ENCODE data around the gene MTREX.

MTREX gene

DNA sequence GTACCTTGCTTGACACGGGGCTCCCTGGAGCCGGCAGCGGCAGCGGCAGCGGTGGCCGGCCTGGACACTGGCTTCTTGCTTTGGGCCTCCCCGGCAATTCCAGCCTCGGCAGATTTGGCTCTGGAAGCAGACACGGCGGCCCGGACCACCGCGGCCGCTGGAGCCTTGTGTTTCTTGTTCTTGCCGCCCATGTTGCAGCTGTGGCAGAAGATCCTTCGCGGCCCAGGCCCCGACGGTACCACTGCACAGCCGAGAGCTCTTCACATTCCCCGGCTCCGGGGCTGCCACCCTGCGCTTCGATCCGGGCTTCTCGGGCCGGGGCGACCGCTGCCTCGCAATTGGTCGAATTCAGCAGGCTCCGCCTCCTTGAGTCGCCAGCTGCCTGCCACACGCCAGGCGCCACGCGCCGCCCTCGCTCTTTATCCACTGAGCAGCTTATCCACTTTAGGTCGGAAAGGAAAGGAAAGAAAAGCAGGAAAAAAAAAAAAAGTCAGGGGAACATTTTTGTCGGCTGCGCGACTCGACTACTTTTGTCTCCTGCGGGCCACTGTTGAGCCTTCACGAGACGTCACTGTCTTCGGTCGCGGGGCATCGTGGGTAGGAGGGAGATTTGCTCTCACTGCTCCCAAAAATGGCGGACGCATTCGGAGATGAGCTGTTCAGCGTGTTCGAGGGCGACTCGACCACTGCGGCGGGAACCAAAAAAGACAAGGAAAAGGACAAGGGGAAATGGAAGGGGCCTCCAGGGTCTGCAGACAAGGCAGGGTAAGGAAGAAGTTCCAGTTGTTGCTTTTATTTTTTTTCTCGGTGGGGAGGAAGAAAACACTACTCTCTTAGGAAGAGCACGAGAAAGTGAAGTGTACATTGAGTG, at the start of gene MTREX, which contains the start of gene DHX29 (continued):
- TF ChIP-seq, protein P1, sequence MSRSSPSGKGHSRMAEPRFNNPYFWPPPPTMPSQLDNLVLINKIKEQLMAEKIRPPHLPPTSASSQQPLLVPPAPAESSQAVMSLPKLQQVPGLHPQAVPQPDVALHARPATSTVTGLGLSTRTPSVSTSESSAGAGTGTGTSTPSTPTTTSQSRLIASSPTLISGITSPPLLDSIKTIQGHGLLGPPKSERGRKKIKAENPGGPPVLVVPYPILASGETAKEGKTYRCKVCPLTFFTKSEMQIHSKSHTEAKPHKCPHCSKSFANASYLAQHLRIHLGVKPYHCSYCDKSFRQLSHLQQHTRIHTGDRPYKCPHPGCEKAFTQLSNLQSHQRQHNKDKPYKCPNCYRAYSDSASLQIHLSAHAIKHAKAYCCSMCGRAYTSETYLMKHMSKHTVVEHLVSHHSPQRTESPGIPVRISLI (tag by site-specific recombination; IDR thresholded peaks at IDR 0.05): peak; percentile 99
- TF ChIP-seq ZNF621 (tag by site-specific recombination; IDR thresholded peaks at IDR 0.05) (no peak), ZNF571 (tag by site-specific recombination; IDR thresholded peaks at IDR 0.05) (no peak), ZNF292 (tag by site-specific recombination; IDR thresholded peaks at IDR 0.05; ENCODE audit: borderline replicate concordance, low read depth) (no peak), ZNF266 (tag by site-specific recombination; IDR thresholded peaks at IDR 0.05; ENCODE audit: low read depth) (no peak), ZBTB11 (tag by site-specific recombination; conservative IDR thresholded peaks at IDR 0.05; ENCODE audit: low read depth) (peak; percentile 42; the same call in 1 of the 2 replicates), ZNF558 (tag by site-specific recombination; IDR thresholded peaks at IDR 0.05) (0 out of 2 replicates have a peak, but pooled peaks have one; percentile 67), ZNF121 (tag by site-specific recombination; IDR thresholded peaks at IDR 0.05) (no peak), ZBTB44 (tag by site-specific recombination; IDR thresholded peaks at IDR 0.05) (no peak), PRDM1 (tag by site-specific recombination; IDR thresholded peaks at IDR 0.05) (peak; percentile 96), ZSCAN16 (tag by site-specific recombination; IDR thresholded peaks at IDR 0.05) (no peak), ZNF837 (tag by site-specific recombination; IDR thresholded peaks at IDR 0.05) (no peak), ZEB2 (tag by site-specific recombination; IDR thresholded peaks at IDR 0.05) (peak; percentile 88), ZNF510 (tag by site-specific recombination; IDR thresholded peaks at IDR 0.05; ENCODE audit: insufficient replicate concordance) (no peak), ZNF175 (tag by site-specific recombination; IDR thresholded peaks at IDR 0.05) (no peak), REPIN1 (tag by site-specific recombination; IDR thresholded peaks at IDR 0.05; ENCODE audit: low read depth) (no peak), ZNF664 (tag by site-specific recombination; IDR thresholded peaks at IDR 0.05) (no peak), SALL2 (tag by site-specific recombination; IDR thresholded peaks at IDR 0.05; ENCODE audit: borderline replicate concordance) (no peak), ZNF639 (tag by site-specific recombination; IDR thresholded peaks at IDR 0.05) (peak; percentile 84), RBAK (tag by site-specific recombination; IDR thresholded peaks at IDR 0.05) (no peak)
- TF ChIP-seq, protein P2, sequence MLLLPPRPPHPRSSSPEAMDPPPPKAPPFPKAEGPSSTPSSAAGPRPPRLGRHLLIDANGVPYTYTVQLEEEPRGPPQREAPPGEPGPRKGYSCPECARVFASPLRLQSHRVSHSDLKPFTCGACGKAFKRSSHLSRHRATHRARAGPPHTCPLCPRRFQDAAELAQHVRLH (tag by site-specific recombination; IDR thresholded peaks at IDR 0.05): no peak
- TF ChIP-seq, protein P3, sequence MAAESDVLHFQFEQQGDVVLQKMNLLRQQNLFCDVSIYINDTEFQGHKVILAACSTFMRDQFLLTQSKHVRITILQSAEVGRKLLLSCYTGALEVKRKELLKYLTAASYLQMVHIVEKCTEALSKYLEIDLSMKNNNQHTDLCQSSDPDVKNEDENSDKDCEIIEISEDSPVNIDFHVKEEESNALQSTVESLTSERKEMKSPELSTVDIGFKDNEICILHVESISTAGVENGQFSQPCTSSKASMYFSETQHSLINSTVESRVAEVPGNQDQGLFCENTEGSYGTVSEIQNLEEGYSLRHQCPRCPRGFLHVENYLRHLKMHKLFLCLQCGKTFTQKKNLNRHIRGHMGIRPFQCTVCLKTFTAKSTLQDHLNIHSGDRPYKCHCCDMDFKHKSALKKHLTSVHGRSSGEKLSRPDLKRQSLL (tag by site-specific recombination; IDR thresholded peaks at IDR 0.05): no peak
- TF ChIP-seq, protein P4, sequence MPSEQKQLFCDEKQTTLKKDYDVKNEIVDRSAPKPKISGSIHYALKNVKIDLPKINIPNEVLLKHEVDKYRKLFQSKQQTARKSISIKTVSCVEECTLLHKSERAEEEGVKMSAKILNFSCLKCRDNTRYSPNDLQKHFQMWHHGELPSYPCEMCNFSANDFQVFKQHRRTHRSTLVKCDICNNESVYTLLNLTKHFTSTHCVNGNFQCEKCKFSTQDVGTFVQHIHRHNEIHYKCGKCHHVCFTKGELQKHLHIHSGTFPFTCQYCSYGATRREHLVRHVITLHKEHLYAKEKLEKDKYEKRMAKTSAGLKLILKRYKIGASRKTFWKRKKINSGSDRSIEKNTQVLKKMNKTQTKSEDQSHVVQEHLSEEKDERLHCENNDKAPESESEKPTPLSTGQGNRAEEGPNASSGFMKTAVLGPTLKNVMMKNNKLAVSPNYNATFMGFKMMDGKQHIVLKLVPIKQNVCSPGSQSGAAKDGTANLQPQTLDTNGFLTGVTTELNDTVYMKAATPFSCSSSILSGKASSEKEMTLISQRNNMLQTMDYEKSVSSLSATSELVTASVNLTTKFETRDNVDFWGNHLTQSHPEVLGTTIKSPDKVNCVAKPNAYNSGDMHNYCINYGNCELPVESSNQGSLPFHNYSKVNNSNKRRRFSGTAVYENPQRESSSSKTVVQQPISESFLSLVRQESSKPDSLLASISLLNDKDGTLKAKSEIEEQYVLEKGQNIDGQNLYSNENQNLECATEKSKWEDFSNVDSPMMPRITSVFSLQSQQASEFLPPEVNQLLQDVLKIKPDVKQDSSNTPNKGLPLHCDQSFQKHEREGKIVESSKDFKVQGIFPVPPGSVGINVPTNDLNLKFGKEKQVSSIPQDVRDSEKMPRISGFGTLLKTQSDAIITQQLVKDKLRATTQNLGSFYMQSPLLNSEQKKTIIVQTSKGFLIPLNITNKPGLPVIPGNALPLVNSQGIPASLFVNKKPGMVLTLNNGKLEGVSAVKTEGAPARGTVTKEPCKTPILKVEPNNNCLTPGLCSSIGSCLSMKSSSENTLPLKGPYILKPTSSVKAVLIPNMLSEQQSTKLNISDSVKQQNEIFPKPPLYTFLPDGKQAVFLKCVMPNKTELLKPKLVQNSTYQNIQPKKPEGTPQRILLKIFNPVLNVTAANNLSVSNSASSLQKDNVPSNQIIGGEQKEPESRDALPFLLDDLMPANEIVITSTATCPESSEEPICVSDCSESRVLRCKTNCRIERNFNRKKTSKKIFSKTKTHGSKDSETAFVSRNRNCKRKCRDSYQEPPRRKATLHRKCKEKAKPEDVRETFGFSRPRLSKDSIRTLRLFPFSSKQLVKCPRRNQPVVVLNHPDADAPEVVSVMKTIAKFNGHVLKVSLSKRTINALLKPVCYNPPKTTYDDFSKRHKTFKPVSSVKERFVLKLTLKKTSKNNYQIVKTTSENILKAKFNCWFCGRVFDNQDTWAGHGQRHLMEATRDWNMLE (tag by site-specific recombination; conservative IDR thresholded peaks at IDR 0.05; ENCODE audit: low read depth): 0 out of 2 replicates have a peak, but pooled peaks have one; percentile 14
